Naive B cell (primary cell): ENCODE measurements around the gene TCF7L2. TPM values are rescaled to one million over a fixed set of nuclear protein-coding genes. Genes with fewer than 3 reads are reported as not detected.

Experiments used
- ATAC-seq, 2 donors: fragments of 150-1000 bp; cut with Tn5 transposase; 2 replicates each; pipeline ENCODE4 v1.10.0; 2021; ENCODE audit warnings: low read depth in 2 of 2, mild to moderate bottlenecking in 2 of 2, moderate library complexity in 2 of 2
- DNase-seq: peaks from one replicate; pipeline ENCODE4 v3.0.0; 2022
- H3K27ac Mint-ChIP-seq, 6 donors: one replicate each; pipeline ENCODE4 v1.8.0; 2020 to 2022; ENCODE audit warnings: mild to moderate bottlenecking in 6 of 6, mixed read lengths in 6 of 6, moderate library complexity in 5 of 6, inconsistent platforms in 2 of 6
- H3K27me3 Mint-ChIP-seq, 3 donors: one replicate each; pipeline ENCODE4 v1.8.0; 2021 to 2022; ENCODE audit warnings: mixed read lengths in 3 of 3, mild to moderate bottlenecking in 1 of 3
- H3K36me3 Mint-ChIP-seq, 2 donors: one replicate each; pipeline ENCODE4 v1.8.0; 2020 to 2022; ENCODE audit warnings: mixed read lengths in 2 of 2, inconsistent platforms in 1 of 2, mild to moderate bottlenecking in 1 of 2
- H3K4me1 Mint-ChIP-seq, 3 donors: one replicate each; pipeline ENCODE4 v1.8.0; 2020 to 2022; ENCODE audit warnings: mixed read lengths in 3 of 3, inconsistent platforms in 1 of 3, mild to moderate bottlenecking in 1 of 3, moderate library complexity in 1 of 3
- H3K4me3 Mint-ChIP-seq, 8 donors: one replicate each; pipeline ENCODE4 v1.8.0; 2020 to 2022; ENCODE audit warnings: mild to moderate bottlenecking in 8 of 8, mixed read lengths in 8 of 8, moderate library complexity in 8 of 8, inconsistent platforms in 2 of 8
- H3K9me3 Mint-ChIP-seq, 7 donors: one replicate each; pipeline ENCODE4 v1.8.0; 2020 to 2022; ENCODE audit warnings: mixed read lengths in 7 of 7, mild to moderate bottlenecking in 5 of 7, inconsistent platforms in 2 of 7, moderate library complexity in 1 of 7
- polyA plus RNA-seq, 6 donors: library from polyadenylated mRNA; unstranded; fragments of 300-500 nt; fragmentation: Illumina TruSeq; gene quantifications; one replicate each; pipeline ENCODE4 v1.2.3, GENCODE V29; 2021; ENCODE audit warnings: low read depth in 6 of 6

The TCF7L2 gene
- polyA plus RNA-seq, 6 donors from 2014 or later = 0.30 TPM; not detected in 5

DNA sequence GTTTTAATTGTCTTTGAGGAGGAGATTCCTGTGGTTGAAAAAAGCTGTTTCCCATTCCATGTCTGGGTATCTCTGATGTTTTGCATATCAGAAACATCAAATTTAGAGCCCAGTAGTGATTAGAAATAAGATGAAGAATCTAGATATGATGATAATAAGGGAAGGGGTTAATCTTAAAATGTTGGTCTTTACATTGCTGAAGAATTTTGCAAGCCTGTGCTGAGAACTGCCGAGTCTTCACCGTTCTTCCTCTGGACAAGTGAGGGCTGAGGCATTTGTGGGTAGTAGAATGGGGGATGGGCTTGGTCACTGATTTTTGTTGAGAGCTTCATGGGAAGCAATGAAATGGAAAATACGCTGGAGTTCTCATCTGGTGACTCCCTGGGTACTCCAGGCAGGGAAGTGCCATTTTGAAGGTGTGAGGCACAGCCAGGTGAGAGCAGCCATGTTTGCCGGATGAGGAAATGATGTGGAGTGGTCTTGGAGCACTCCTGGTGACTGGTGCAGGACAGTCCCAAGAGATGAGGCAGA is 10.2 kb downstream of the TCF7L2 start:
- no peak overlapping the region for H3K27ac Mint-ChIP-seq
- DNase-seq = no peak

DNA sequence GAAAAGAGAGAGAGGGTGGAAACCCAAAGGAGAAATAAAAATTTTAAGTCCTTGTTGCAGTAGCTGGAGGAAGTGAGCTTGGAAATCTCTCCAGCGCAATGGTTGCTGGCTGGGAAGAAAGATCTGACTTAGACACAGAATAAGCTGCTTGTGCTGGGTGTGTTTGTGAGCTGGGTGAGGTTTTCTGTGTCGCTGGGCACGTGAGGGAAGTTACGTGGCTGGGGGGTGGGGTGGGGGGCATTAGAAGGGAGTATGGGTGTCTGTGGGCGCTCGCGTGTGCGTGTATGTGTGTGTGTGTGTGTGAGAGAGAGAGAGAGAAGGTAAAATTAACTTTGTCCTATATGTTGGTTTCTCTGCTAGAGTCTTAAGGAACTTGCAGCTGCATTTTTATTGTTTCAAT is 11.6 kb downstream of the TCF7L2 start:
- peaks cover 63 to 82% (median 65%) of the 10 kb centered on the region in 3 donors for H3K27me3 Mint-ChIP-seq
- DNase-seq (no peak), ATAC-seq (peak in 1 of 2 donors; percentile 21)
- no peak overlapping the region for H3K4me3 Mint-ChIP-seq
- peak overlapping the region in 1 of 6 donors; percentile 16 for H3K27ac Mint-ChIP-seq
- peaks cover 0 to 2% (median 0%) of the 10 kb centered on the region in 7 donors for H3K9me3 Mint-ChIP-seq
- peaks cover 0 to 8% of the 10 kb centered on the region in 2 donors for H3K36me3 Mint-ChIP-seq
- peaks cover 3 to 7% (median 4%) of the 10 kb centered on the region in 3 donors for H3K4me1 Mint-ChIP-seq

More for the DNA sequence above, 10.2 kb downstream of the TCF7L2 start:
- ATAC-seq = no peak
- Mint-ChIP-seq H3K27me3 (peaks cover 68 to 86% (median 74%) of the 10 kb centered on the region in 3 donors), H3K4me3 (peak overlapping the region in 1 of 8 donors; percentile 63), H3K36me3 (peaks cover 0 to 8% of the 10 kb centered on the region in 2 donors), H3K4me1 (peaks cover 4 to 16% (median 8%) of the 10 kb centered on the region in 3 donors), H3K9me3 (peaks cover 0 to 2% (median 0%) of the 10 kb centered on the region in 7 donors)

DNA sequence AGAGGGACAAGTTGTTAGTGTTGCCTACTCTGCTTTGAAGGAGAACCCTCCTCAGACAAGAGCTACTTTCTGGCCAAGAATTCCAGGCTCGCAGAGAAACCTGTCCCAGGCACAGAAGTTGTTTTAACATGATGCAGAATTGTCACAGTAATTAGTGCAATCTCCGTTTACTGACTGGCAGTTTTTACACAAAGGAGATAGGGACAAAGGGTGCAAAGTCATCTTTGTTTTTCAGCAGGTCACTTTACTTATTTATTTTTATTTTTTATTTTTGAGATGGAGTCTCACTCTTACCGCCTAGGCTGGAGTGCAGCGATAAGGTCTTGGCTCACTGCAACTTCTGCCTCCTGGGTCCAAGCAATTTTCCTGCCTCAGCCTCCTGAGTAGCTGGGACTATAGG is 12.3 kb downstream of the TCF7L2 start:
- H3K4me1 Mint-ChIP-seq = peaks cover 3 to 7% (median 4%) of the 10 kb centered on the region in 3 donors
- peaks cover 0 to 8% of the 10 kb centered on the region in 2 donors for H3K36me3 Mint-ChIP-seq
- H3K27ac Mint-ChIP-seq = no peak overlapping the region
- ATAC-seq = no peak
- H3K4me3 Mint-ChIP-seq = no peak overlapping the region
- H3K27me3 Mint-ChIP-seq = peaks cover 56 to 74% (median 67%) of the 10 kb centered on the region in 3 donors
- no peak for DNase-seq
- peaks cover 0 to 2% (median 0%) of the 10 kb centered on the region in 7 donors for H3K9me3 Mint-ChIP-seq

DNA sequence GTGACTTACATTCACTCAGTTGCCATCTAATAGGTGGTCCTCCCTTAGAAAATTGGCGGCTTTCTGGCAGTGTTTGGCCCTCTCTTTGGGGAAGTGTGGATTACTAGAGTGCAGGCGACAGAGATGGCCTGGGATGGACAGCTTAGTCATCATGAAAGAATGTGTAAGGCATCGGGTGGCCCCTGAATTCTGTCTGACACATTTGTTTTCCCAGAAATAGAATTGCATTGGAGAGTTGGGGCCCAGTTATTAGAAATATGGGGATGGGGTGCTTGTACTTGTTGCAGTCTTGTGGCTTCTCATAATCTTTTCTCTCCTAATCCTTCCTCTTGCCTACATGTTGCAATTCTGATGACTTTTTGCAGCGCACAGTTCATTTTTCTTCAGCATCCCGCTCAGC is 13.8 kb downstream of the TCF7L2 start:
- Mint-ChIP-seq H3K4me3 (no peak overlapping the region), H3K4me1 (peaks cover 3 to 7% (median 4%) of the 10 kb centered on the region in 3 donors), H3K9me3 (peaks cover 0 to 2% (median 0%) of the 10 kb centered on the region in 7 donors), H3K27ac (no peak overlapping the region), H3K27me3 (peaks cover 45 to 61% (median 61%) of the 10 kb centered on the region in 3 donors), H3K36me3 (peaks cover 0 to 8% of the 10 kb centered on the region in 2 donors)
- DNase-seq (no peak), ATAC-seq (no peak)

DNA sequence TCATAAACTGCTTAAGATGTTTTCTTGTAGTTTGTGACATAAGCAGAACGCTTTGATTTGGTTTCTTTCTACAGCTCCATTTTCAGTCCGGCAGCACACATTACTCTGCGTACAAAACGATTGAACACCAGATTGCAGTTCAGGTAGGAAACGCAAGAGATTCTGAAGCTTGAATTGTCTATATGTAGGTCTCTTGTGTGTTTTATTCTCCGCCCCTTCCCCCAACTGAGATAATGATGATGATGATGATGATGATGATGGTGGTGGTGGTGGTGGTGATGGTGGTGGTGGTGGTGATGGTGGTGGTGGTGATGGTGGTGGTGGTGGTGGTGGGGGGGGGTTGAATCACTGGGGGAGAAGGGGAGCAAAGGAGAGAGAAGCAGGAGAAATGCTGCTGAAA is 14.4 kb downstream of the TCF7L2 start:
- Mint-ChIP-seq H3K4me3 (no peak overlapping the region), H3K27me3 (peaks cover 45 to 61% (median 61%) of the 10 kb centered on the region in 3 donors)

DNA sequence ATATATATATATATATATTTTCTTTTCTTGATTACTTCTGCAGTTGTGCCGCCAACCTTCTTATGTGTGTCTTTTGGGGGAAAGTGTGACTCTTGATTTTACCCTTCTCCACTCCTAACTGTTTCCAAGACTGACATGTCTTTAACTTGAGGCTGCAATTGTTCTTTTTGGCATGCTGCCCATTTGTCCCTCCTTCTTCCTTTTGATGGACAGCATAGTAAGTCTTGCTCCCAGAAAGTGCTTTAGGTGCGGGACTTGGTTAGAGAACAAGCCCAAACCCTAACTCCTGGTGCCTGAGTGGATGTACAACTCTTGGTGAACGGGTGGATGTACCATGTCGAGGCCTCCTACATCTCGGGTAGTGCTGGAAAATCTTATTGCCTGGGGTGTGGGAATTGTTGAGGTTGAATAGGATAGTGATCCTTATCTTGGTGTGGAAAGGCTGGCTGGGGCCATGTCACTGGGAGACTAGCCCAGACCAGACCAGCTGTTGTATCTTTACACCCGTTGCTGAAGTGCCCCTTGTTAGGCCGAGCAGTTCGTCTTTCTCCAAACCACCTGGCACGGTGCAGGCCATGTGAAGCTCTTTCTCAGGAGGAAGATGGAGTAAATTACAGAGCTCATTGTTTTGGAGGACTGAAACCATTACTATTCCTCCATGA is 16.3 kb downstream of the TCF7L2 start:
- peaks cover 0 to 4% of the 10 kb centered on the region in 2 donors for H3K36me3 Mint-ChIP-seq
- peaks cover 0 to 8% (median 2%) of the 10 kb centered on the region in 7 donors for H3K9me3 Mint-ChIP-seq
- ATAC-seq (no peak), DNase-seq (no peak)
- peaks cover 43 to 67% (median 58%) of the 10 kb centered on the region in 3 donors for H3K27me3 Mint-ChIP-seq
- H3K4me3 Mint-ChIP-seq = no peak overlapping the region
- no peak overlapping the region for H3K27ac Mint-ChIP-seq
- H3K4me1 Mint-ChIP-seq = peaks cover 3 to 5% (median 4%) of the 10 kb centered on the region in 3 donors

More for the DNA sequence above, 14.4 kb downstream of the TCF7L2 start:
- DNase-seq = no peak
- peaks cover 3 to 7% (median 4%) of the 10 kb centered on the region in 3 donors for H3K4me1 Mint-ChIP-seq
- H3K27ac Mint-ChIP-seq = no peak overlapping the region
- peaks cover 0 to 12% of the 10 kb centered on the region in 2 donors for H3K36me3 Mint-ChIP-seq
- ATAC-seq = no peak
- peaks cover 0 to 7% (median 2%) of the 10 kb centered on the region in 7 donors for H3K9me3 Mint-ChIP-seq

DNA sequence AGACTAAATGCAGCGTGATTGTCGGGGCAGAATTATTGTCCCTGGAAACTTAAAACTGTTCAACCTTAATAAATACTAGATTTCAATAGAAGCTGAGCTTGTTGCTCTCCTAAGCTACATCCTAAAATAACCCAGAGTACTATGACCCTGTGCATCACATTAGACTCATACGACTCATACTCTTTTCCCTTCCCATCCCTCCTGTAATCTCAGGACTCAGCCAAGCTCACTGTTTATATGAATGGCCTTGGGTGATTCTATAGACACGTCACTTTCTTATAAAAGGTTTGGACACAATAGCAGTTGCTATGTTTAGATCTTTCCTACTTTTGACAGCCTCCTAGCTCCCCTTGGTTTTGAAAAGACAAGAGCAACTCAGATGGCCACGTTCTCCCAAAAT is 17.2 kb downstream of the TCF7L2 start:
- H3K27me3 Mint-ChIP-seq = peaks cover 49 to 63% (median 49%) of the 10 kb centered on the region in 3 donors
- H3K27ac Mint-ChIP-seq = no peak overlapping the region
- ATAC-seq (no peak), DNase-seq (no peak)
- no peak overlapping the region for H3K4me3 Mint-ChIP-seq
- H3K36me3 Mint-ChIP-seq = peaks cover 0 to 4% of the 10 kb centered on the region in 2 donors
- peaks cover 0 to 8% (median 2%) of the 10 kb centered on the region in 7 donors for H3K9me3 Mint-ChIP-seq
- H3K4me1 Mint-ChIP-seq = no peaks in the 10 kb centered on the region

DNA sequence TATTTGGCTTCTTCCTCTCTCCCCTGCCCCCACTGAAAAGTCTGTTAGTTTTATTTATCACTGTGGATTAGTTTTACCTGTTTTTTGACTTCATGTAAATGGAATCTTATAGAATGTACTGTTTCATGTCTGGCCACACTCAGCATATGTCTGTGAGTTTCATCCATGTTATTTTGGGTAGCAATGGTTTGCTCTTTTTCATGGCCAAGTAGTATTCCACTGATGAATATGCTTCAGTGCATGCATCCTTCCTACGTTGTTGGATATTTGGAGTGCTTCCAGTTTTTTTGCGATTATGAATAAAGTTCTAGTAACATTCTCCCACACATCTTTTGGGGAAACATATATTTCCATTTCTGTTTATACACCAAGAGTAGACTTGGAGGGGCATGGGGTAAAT is 19.1 kb downstream of the TCF7L2 start:
- Mint-ChIP-seq H3K4me1 (no peaks in the 10 kb centered on the region), H3K9me3 (peaks cover 0 to 8% (median 2%) of the 10 kb centered on the region in 7 donors), H3K27ac (no peak overlapping the region), H3K27me3 (peaks cover 48 to 70% (median 48%) of the 10 kb centered on the region in 3 donors), H3K4me3 (no peak overlapping the region), H3K36me3 (peaks cover 0 to 4% of the 10 kb centered on the region in 2 donors)
- no peak for ATAC-seq
- DNase-seq = no peak

DNA sequence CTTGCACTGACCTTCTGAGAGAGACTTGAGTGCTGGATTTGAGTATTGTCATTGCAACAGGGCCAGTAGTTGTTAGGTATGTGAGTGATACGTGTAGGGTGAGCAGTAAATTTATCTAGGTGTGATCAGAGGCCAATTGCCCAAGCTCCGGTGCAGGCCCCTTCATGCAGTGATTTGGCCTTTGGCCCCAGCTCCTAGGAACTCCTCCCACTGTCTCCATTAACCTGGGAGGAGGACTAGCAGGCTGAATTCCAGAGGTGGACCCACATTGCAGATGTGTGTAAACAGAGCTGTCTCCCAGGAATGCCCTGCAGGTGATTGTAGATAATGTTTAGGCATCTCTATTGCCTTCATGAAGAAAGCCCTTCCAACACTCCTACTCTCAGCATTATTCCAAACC is 19.5 kb downstream of the TCF7L2 start:
- DNase-seq (no peak), ATAC-seq (no peak)
- peaks cover 0 to 8% (median 2%) of the 10 kb centered on the region in 7 donors for H3K9me3 Mint-ChIP-seq
- H3K27ac Mint-ChIP-seq = no peak overlapping the region
- peaks cover 0 to 4% of the 10 kb centered on the region in 2 donors for H3K36me3 Mint-ChIP-seq
- H3K27me3 Mint-ChIP-seq = peaks cover 44 to 66% (median 44%) of the 10 kb centered on the region in 3 donors
- H3K4me3 Mint-ChIP-seq = no peak overlapping the region
- no peaks in the 10 kb centered on the region for H3K4me1 Mint-ChIP-seq

DNA sequence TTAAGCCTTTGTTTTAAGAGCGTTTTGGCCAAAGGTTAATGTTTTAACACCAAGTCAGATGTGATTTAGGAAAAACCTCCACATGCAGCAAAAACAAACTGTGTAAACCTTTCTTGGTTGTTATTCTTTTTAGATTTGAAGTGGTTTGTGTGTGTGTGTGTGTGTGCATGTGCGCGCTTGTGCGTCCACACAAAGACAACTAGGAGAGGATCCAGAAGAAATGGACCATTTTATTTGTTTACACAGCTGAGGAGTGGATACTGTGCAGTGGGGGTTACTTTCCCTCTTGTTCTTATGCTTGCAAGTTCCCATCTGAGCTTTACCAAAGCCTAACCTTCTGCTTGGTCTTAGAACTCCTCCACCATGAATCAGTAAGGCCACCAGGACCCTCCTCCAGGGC is 20.0 kb downstream of the TCF7L2 start:
- Mint-ChIP-seq H3K4me3 (no peak overlapping the region), H3K36me3 (peaks cover 0 to 4% of the 10 kb centered on the region in 2 donors), H3K27me3 (peaks cover 42 to 63% (median 43%) of the 10 kb centered on the region in 3 donors), H3K9me3 (peaks cover 0 to 8% (median 2%) of the 10 kb centered on the region in 7 donors), H3K4me1 (no peaks in the 10 kb centered on the region), H3K27ac (no peak overlapping the region)
- ATAC-seq (no peak), DNase-seq (no peak)

DNA sequence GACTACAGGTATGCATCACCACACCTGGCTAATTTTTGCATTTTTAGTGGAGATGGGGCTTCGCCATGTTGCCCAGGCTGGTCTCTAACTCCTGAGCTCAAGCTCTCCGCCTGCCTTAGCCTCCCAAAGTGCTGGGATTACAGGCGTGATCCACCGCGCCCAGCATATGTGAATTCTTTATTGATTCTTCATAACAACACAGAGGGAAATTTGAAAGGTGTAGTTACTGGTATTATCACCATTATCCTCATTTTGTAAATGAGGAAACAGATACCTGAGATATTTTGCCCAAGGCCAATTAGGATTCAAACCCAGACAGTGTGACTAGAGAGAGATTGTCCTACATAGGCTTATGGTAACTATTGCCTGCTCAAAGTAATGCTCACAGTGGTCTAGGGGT is 22.6 kb downstream of the TCF7L2 start:
- DNase-seq = no peak
- Mint-ChIP-seq H3K4me1 (no peaks in the 10 kb centered on the region), H3K9me3 (peaks cover 0 to 8% (median 2%) of the 10 kb centered on the region in 7 donors), H3K27me3 (peaks cover 53 to 68% (median 57%) of the 10 kb centered on the region in 3 donors), H3K27ac (no peak overlapping the region), H3K36me3 (peaks cover 0 to 10% of the 10 kb centered on the region in 2 donors), H3K4me3 (no peak overlapping the region)
- ATAC-seq = no peak

DNA sequence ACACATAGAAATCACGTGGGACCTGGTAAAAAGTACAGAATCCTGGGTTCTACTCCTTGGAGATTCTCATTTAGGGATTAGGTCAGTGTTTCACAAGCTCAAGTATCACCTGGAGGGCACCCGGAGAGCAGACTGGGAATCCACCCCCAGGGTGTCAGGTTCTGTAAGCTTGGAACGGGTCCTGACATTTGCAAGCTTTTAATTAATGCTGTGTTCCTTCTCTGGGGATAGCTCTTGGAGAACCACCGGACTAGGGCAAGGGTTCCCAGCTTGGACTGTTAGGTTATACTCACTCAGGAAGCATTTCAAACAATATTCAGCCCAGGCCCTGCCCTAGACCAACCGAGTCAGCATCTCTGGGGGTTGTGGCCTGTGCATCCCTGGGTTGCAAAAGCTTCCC is 23.0 kb downstream of the TCF7L2 start:
- peaks cover 0 to 8% (median 2%) of the 10 kb centered on the region in 7 donors for H3K9me3 Mint-ChIP-seq

DNA sequence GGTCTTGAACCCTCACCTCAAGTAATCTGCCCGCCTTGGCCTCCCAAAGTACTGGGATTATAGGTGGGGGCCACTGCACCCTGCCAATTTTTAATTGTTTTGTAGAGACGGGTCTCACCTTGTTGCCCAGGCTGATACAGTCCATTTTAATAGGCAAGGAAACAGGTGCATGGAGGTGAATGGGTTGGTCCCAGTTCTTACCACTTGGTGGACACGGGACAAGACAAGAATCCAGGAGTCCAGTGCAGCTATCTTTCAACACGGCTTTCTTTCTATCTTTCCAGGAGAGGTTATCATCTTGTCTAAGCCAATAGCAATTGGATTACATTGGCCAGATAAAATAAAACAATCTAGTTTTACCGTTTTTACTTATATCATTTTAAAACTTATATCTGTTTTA is 23.8 kb downstream of the TCF7L2 start:
- DNase-seq (no peak), ATAC-seq (no peak)
- Mint-ChIP-seq H3K4me1 (no peaks in the 10 kb centered on the region), H3K4me3 (no peak overlapping the region), H3K27me3 (peaks cover 57 to 69% (median 63%) of the 10 kb centered on the region in 3 donors), H3K9me3 (peaks cover 0 to 8% (median 2%) of the 10 kb centered on the region in 7 donors), H3K36me3 (peaks cover 0 to 10% of the 10 kb centered on the region in 2 donors), H3K27ac (no peak overlapping the region)

More for the DNA sequence above, 23.0 kb downstream of the TCF7L2 start:
- DNase-seq (no peak), ATAC-seq (no peak)
- no peak overlapping the region for H3K4me3 Mint-ChIP-seq
- peaks cover 0 to 10% of the 10 kb centered on the region in 2 donors for H3K36me3 Mint-ChIP-seq
- H3K27ac Mint-ChIP-seq = no peak overlapping the region
- peaks cover 57 to 71% (median 61%) of the 10 kb centered on the region in 3 donors for H3K27me3 Mint-ChIP-seq
- no peaks in the 10 kb centered on the region for H3K4me1 Mint-ChIP-seq
